ENCODE results near the gene CDHR4.
"Not testable (repeated sequence)": the region's sequence is repeated elsewhere in the genome, so short reads cannot be mapped to it uniquely, and the experiment has no call there.

CDHR4 gene

DNA sequence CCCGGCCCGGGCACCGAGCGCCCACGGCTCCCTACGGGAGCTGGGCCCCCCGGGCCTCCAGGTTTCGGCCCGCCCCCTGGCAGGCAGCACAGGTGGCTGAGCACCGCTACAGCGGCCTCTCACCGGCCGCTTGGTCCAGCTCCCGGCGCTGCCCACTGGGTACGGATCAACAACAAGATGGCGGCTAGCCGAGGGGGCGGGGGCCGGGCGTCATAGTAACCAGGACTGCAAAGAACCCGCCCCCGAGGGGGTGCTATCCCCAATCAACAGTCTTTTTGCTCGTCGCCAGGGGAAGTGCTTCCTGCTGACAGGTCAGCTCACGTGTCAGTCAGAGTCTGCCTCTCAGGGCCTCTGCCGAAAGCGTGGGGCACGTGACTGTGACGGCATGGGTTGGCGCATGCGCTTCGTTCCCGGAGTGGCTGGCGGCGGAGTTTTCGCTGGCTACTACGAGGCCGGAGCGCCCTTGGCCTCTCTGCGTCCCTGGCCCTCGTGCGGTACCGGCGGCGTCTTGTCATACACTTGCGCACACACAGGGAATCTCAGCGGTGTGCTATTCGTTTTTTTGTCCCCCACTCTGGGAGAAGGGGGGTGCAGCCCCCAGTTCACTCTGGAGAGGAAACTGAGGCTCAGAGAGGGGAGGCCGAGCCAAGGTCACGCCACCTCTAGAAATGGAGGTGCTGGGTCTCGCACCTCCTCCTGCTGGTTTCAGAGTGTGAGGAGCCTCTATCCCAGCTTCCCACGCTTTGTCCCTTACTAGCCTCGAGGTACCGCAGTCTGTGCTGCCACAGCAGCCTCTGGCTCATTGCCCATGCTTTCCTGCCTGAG, 13.1 kb downstream of the CDHR4 start, which contains the start of gene IP6K1:
TSS of gene IP6K1 (minus strand) at position 186 of the 825 bp plus-strand sequence. CDS start 38,502 bp downstream, outside the sequence.
- peak within 1 kb of the TSS; percentile 82 for H3K9ac ChIP-seq (ENCODE audit: low read length)

DNA sequence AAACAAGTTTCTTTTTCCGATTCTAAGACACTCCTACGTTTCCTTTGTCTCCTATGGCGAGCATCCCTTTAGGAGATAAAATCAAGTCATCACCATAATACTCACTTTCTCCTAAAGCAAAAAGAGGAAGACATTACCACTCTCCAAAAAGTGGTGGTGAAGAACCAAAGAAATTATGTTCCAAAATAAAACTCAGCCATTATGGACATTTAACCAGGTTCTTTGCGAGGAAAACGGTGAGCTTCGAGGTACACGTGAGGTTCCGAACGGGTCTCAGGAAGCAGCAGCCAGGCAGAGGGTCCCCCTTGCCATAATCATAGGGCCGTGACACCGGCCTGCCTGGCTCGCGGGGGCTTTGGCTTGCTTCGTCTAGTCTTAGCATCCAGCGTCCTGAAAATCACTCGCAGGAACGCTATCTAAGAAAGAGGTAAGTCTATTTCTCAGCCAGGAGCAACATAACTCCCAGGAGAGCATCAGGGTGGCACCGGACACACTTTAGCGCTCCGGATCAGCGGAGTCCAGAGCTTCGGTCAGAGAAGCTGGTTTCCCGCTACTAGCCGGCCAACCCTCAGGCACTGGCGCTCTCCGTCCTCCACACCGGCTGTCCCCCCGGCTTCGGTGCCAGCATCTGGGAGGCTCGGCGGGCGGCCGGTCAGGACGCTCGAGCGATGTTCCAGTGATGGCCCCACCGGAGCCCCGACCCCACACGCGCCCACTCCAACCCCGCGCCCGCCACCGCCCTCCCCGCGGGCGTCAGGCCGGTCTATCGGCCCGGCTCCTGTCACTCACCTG, 13.9 kb downstream of the CDHR4 start:
- peaks cover 2% of the 10 kb centered on the region for H3K36me3 ChIP-seq (ENCODE audit: control insufficient read depth, low read depth, low read length)
- no peaks in the 10 kb centered on the region for H3K9me3 ChIP-seq (ENCODE audit: control insufficient read depth, low read depth, low read length)
- peak overlapping the region; percentile 60 for H3K27ac ChIP-seq (ENCODE audit: low read length)
- no peaks in the 10 kb centered on the region for H3K27me3 ChIP-seq (ENCODE audit: control insufficient read depth, insufficient read depth, low read length)
- peaks cover 5% of the 10 kb centered on the region for H3K4me1 ChIP-seq (ENCODE audit: control insufficient read depth, low read depth, low read length)
- peak overlapping the region; percentile 82 for H3K9ac ChIP-seq (ENCODE audit: low read length)
- H3K4me3 ChIP-seq (ENCODE audit: low read length) = peak overlapping the region; percentile 89

More for the DNA sequence above, 13.1 kb downstream of the CDHR4 start, which contains the start of gene IP6K1:
- peaks cover 5% of the 10 kb centered on the region for H3K4me1 ChIP-seq (ENCODE audit: control insufficient read depth, low read depth, low read length)
- no peaks in the 10 kb centered on the region for H3K27me3 ChIP-seq (ENCODE audit: control insufficient read depth, insufficient read depth, low read length)
- peaks cover under 1% of the 10 kb centered on the region for H3K36me3 ChIP-seq (ENCODE audit: control insufficient read depth, low read depth, low read length)
- no peaks in the 10 kb centered on the region for H3K9me3 ChIP-seq (ENCODE audit: control insufficient read depth, low read depth, low read length)
- H3K27ac ChIP-seq (ENCODE audit: low read length) = peak within 1 kb of the TSS; percentile 60
- peak within 1 kb of the TSS; percentile 89 for H3K4me3 ChIP-seq (ENCODE audit: low read length)

DNA sequence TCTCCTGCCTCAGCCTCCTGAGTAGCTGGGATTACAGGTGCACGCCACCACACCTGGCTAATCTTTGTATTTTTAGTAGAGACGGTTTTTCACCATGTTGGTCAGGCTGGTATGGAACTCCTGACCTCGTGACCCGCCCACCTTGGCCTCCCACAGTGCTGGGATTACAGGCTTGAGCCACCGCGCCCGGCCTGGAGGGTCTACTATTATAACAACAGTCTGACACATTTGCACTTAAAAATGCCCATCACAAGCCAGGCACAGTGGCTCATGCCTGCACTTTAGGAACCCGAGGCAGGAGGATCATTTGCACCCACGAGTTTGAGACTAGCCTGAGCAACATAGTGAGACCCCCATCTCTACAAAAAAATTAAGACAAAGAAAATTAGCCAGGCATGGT, 17.4 kb downstream of the CDHR4 start:
- H3K36me3 ChIP-seq (ENCODE audit: control insufficient read depth, low read depth, low read length); H3K4me1 ChIP-seq (ENCODE audit: control insufficient read depth, low read depth, low read length); H3K27ac ChIP-seq (ENCODE audit: low read length); H3K27me3 ChIP-seq (ENCODE audit: control insufficient read depth, insufficient read depth, low read length); H3K9ac ChIP-seq (ENCODE audit: low read length); H3K9me3 ChIP-seq (ENCODE audit: control insufficient read depth, low read depth, low read length); H3K4me3 ChIP-seq (ENCODE audit: low read length): not testable (repeated sequence)

DNA sequence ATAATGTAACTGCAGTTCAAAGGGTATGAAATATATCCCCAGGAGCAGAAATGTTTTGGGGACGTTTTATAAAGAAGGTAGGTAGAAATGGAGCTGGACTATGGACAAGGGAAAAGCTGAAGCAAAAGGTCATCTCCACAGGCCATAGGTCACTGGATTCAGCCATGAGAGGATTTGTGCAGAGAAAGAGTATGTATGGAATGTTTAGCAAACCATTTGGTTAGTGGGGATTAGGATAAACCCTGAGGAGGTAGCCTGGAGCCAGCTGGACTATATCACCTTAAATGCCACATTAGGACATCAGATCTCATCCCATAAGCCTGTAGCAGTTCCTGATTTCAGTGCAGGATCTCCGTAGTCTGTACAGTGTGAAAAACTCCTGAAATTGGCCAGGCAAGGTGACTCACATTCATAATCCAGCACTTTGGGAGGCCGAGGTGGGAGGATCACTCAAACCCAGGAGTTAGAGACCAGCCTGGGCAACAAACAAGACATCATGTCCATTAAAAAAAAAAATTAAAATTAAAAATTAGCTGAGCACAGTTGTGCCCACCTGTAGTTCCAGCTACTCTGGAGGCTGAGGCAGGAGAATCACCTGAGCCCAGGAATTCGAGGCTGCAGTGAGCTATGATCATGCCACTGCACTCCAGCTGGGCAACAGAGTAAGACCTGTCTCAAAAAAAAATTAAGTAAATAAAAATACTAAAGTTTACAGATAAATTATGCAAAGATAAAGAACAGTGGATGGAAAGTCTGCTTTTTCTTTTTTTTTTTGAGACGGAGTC, 18.1 kb downstream of the CDHR4 start:
- peaks cover 6% of the 10 kb centered on the region for H3K36me3 ChIP-seq (ENCODE audit: control insufficient read depth, low read depth, low read length)
- no peaks in the 10 kb centered on the region for H3K9me3 ChIP-seq (ENCODE audit: control insufficient read depth, low read depth, low read length)
- no peak overlapping the region for H3K4me3 ChIP-seq (ENCODE audit: low read length)
- no peaks in the 10 kb centered on the region for H3K4me1 ChIP-seq (ENCODE audit: control insufficient read depth, low read depth, low read length)
- no peak overlapping the region for H3K9ac ChIP-seq (ENCODE audit: low read length)
- H3K27me3 ChIP-seq (ENCODE audit: control insufficient read depth, insufficient read depth, low read length) = no peaks in the 10 kb centered on the region
- H3K27ac ChIP-seq (ENCODE audit: low read length) = no peak overlapping the region

DNA sequence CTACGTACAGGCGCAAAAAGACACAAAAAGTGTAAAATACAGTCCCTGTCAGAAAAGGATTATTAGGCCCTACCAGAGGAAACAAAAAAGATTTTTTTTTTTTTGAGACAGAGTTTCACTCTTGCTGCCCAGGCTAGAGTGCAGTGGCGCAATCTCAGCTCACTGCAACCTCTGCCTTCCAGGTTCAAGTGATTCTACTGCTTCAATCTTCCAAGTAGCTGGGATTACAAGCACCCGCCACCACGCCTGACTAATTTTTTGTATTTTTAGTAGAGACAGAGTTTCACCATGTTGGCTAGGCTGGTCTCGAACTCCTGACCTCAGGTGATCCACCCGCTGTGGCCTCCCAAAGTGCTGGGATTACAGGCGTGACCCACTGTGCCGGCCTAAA, 18.7 kb downstream of the CDHR4 start:
- H3K9ac ChIP-seq (ENCODE audit: low read length); H3K36me3 ChIP-seq (ENCODE audit: control insufficient read depth, low read depth, low read length); H3K4me1 ChIP-seq (ENCODE audit: control insufficient read depth, low read depth, low read length); H3K4me3 ChIP-seq (ENCODE audit: low read length); H3K27ac ChIP-seq (ENCODE audit: low read length); H3K9me3 ChIP-seq (ENCODE audit: control insufficient read depth, low read depth, low read length); H3K27me3 ChIP-seq (ENCODE audit: control insufficient read depth, insufficient read depth, low read length): not testable (repeated sequence)

DNA sequence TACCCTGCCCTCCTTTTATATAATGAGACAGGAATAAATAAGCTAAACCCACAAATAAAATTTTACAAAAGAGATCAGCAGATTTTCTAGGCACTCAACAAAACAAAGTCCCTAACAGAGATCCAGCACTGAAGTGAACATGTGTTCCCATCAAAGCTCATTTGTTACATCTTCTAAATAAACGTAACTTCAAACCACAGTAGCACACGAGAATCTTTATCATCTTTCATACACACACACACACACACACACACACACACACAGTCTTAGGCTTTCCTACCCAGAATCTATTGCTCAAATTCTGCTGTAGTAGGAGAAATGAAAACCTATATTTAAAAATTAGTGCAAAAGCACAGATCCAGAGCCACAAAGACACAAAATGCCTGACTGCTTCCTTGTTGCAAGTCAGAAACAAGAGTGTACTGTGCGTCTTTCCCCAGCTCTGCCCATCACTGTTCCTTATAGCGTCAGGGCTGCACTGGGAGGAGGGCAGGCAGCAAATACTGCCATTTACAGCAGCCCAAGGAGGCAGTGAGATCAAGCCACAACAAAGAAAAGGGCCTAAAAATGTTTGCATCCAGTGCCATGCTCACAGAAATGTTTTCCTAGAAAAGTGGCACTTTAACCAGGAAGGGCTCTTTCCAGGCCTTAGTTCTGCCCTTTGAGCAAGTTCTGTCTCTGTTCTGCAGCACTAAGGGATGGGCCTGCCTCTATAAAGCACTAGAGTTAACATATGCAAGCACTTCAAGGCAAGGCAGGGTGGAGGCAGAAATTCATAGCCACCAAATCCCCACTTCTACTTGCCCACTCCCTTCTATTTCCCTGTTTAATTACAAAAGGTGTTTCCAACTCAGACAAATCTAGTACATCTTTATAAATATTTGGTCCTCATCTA, 19.3 kb downstream of the CDHR4 start:
- Histone ChIP-seq H3K4me1 (ENCODE audit: control insufficient read depth, low read depth, low read length) (no peaks in the 10 kb centered on the region), H3K27ac (ENCODE audit: low read length) (no peak overlapping the region), H3K9me3 (ENCODE audit: control insufficient read depth, low read depth, low read length) (no peaks in the 10 kb centered on the region), H3K27me3 (ENCODE audit: control insufficient read depth, insufficient read depth, low read length) (no peaks in the 10 kb centered on the region), H3K4me3 (ENCODE audit: low read length) (no peak overlapping the region), H3K36me3 (ENCODE audit: control insufficient read depth, low read depth, low read length) (peaks cover 6% of the 10 kb centered on the region), H3K9ac (ENCODE audit: low read length) (no peak overlapping the region)

DNA sequence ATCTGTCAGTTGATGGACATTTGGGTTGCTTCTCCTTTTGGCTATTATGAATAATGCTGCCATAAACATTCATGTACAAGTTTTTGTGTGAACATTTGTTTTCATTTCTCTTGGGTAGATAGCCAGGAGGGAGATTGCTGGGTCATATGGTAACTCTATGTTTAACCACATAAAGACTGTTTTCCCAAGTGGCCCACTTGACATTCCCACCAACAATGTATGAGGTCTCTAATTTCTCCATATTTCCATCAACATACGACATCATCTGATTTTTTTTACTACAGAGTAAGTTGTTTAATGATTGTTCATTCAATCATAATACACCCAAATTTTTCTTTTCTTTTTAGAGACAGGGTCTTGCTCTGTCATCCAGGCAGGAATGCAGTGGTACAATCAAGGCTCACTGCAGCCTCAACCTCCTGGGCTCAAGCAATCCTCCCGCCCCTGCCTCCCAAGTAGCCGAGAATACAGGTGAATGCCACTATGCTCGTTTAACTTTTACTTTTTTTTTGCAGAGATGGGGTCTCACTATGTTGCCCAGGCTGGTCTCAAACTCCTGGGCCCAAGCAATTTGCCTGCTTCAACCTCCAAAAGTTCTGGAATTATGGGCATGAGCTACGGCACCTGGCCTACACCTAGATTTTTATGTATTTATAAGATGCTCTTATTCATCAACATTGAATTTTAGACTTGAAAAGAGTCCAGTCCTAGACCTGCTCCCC, 20.2 kb downstream of the CDHR4 start:
- Histone ChIP-seq H3K36me3 (ENCODE audit: control insufficient read depth, low read depth, low read length) (peaks cover 6% of the 10 kb centered on the region), H3K27me3 (ENCODE audit: control insufficient read depth, insufficient read depth, low read length) (no peaks in the 10 kb centered on the region), H3K27ac (ENCODE audit: low read length) (no peak overlapping the region), H3K4me3 (ENCODE audit: low read length) (no peak overlapping the region), H3K9ac (ENCODE audit: low read length) (no peak overlapping the region), H3K9me3 (ENCODE audit: control insufficient read depth, low read depth, low read length) (no peaks in the 10 kb centered on the region), H3K4me1 (ENCODE audit: control insufficient read depth, low read depth, low read length) (no peaks in the 10 kb centered on the region)

DNA sequence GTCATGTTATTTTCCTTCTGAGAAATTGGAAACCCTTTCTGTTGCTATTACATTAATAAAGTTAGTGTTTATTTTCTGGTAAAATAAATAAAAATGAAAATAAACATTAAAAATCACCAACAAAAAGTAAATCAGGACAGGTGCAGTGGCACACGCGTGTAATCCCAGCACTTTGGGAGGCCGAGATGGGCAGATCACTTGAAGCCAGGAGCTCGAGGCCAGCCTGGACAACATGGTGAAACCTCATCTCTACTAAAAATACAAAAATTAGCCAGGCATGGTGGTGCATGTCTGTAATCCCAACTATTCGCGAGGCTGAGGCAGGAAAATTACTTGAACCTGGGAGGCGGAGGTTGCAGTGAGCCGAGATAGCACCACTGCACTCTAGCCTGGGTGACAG, 23.6 kb downstream of the CDHR4 start:
- not testable (repeated sequence) for H3K36me3 ChIP-seq (ENCODE audit: control insufficient read depth, low read depth, low read length); H3K4me3 ChIP-seq (ENCODE audit: low read length); H3K27ac ChIP-seq (ENCODE audit: low read length); H3K9me3 ChIP-seq (ENCODE audit: control insufficient read depth, low read depth, low read length); H3K4me1 ChIP-seq (ENCODE audit: control insufficient read depth, low read depth, low read length); H3K27me3 ChIP-seq (ENCODE audit: control insufficient read depth, insufficient read depth, low read length); H3K9ac ChIP-seq (ENCODE audit: low read length)

DNA sequence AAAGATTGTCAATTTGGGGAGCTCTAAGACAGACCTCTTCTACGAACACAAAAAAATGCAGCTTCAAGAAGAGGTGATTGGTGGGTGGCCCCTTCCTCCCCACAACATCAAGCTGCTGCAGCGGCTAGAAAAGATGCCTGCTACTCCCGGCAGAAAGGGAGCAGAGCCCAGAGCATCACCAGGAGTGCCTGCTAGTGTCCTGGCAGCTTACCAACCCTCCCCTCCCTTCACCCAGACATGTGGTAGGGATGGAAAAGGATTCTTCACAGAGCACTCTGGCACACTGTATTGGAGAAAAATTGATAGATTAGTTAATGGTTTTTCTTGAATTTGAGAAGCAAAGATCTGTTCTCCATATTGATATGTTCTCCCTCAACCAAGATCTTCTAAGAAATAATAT, 24.1 kb downstream of the CDHR4 start:
- H3K9me3 ChIP-seq (ENCODE audit: control insufficient read depth, low read depth, low read length) = no peaks in the 10 kb centered on the region
- H3K27me3 ChIP-seq (ENCODE audit: control insufficient read depth, insufficient read depth, low read length) = no peaks in the 10 kb centered on the region
- no peak overlapping the region for H3K9ac ChIP-seq (ENCODE audit: low read length)
- H3K36me3 ChIP-seq (ENCODE audit: control insufficient read depth, low read depth, low read length) = peaks cover 4% of the 10 kb centered on the region
- H3K4me3 ChIP-seq (ENCODE audit: low read length) = no peak overlapping the region
- no peaks in the 10 kb centered on the region for H3K4me1 ChIP-seq (ENCODE audit: control insufficient read depth, low read depth, low read length)
- H3K27ac ChIP-seq (ENCODE audit: low read length) = no peak overlapping the region

DNA sequence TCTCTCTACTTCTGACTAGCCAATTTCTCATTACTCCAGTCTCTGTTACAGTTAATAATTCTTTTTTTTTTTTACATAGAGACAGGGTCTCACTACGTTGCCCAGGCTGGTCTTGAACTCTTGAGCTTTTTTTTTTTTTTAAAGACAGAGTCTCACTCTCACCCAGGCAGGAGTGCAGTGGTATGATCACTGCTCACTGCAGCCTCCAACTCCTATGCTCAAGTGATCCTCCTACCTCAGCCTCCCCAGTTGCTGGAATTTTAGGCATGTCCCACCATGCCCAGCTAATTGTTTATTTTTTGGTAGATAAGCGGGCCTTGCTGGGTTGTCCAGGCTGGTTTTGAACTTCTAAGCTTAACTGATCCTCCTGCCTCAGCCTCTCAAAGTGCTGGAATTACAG, 27.0 kb downstream of the CDHR4 start:
- Histone ChIP-seq H3K4me1 (ENCODE audit: control insufficient read depth, low read depth, low read length) (no peaks in the 10 kb centered on the region), H3K27ac (ENCODE audit: low read length) (no peak overlapping the region), H3K4me3 (ENCODE audit: low read length) (no peak overlapping the region), H3K9ac (ENCODE audit: low read length) (no peak overlapping the region), H3K27me3 (ENCODE audit: control insufficient read depth, insufficient read depth, low read length) (no peaks in the 10 kb centered on the region), H3K9me3 (ENCODE audit: control insufficient read depth, low read depth, low read length) (no peaks in the 10 kb centered on the region), H3K36me3 (ENCODE audit: control insufficient read depth, low read depth, low read length) (no peaks in the 10 kb centered on the region)
